Right ventricle myocardium inferior (tissue), 1 donor: ENCODE data around the gene OR10R2. TPM values are rescaled to one million over a fixed set of nuclear protein-coding genes. Genes with fewer than 3 reads are reported as not detected.

Experiments
- ATAC-seq: fragments of 200-7000 bp; cut with Tn5 transposase; one replicate; pipeline ENCODE4 v1.9.1; 2020; ENCODE audit warnings: mild to moderate bottlenecking, moderate library complexity
- DNase-seq: peaks from one replicate; pipeline ENCODE4 v3.0.0; 2021; ENCODE audit errors: missing footprints
- intact Hi-C: fragments of 100-400 bp; cut with DNase I; formaldehyde crosslinking; loops from one replicate; pipeline ENCODE4 v1.11.0; 2022
- total RNA-seq: library from RNA; stranded (reverse); fragmentation: NEBNext Ultra II Directional; extraction: Animal tissue kit (Norgen Biotek cat#: 25700); gene quantifications from one replicate; pipeline ENCODE4 v1.2.1, GENCODE V29; 2021
- donor health status: DM: no; HTN: yes; CAD: no; lungs with severe emphysema.

Gene OR10R2
- total RNA-seq, 1 donor from 2014 or later, result not detected

GRCh38 chr1:158520955-158521665 lies 49.1 kb downstream of the OR10R2 start:
- DNase-seq, result no peak
- intact Hi-C loops, result loop anchor here (10.0 kb wide), 1 partner anchor 556 kb away; no protein-coding TSS in a partner anchor
- no peak for ATAC-seq

- intact Hi-C loops, result loop anchor here (10.0 kb wide), 1 partner anchor 557 kb away; no protein-coding TSS in a partner anchor
Observed at GRCh38 chr1:158521666-158522058, 49.6 kb downstream of the OR10R2 start.

GRCh38 chr1:158527190-158527815 lies 55.3 kb downstream of the OR10R2 start:
- ATAC-seq (no peak), DNase-seq (no peak)
- intact Hi-C loops, result loop anchor here (2.0 to 10.0 kb wide), 2 partner anchors 323 to 563 kb away; no protein-coding TSS in a partner anchor

More at GRCh38 chr1:158521666-158522058, 49.6 kb downstream of the OR10R2 start:
- DNase-seq (no peak), ATAC-seq (no peak)

Other genes with a start within 250 kb of the OR10R2 start
- not detected for gene CD1A, start 217.8 kb upstream of the OR10R2 start, total RNA-seq
- gene CD1C, start 182.3 kb upstream of the OR10R2 start, total RNA-seq, result 0.57 TPM
- not detected for gene CD1B, start 140.7 kb upstream of the OR10R2 start, total RNA-seq
- not detected for gene CD1E, start 118.3 kb upstream of the OR10R2 start, total RNA-seq
- not detected for gene OR10T2, start 72.8 kb upstream of the OR10R2 start, total RNA-seq
- gene OR10K2, start 46.0 kb upstream of the OR10R2 start, total RNA-seq, result not detected
- not detected for gene OR10K1, start 10.4 kb upstream of the OR10R2 start, total RNA-seq
- gene OR6Y1, start 82.2 kb downstream of the OR10R2 start, total RNA-seq, result not detected
- gene OR6P1, start 98.4 kb downstream of the OR10R2 start, total RNA-seq, result not detected
- gene OR10X1, start 107.7 kb downstream of the OR10R2 start, total RNA-seq, result not detected
- gene OR10Z1, start 133.0 kb downstream of the OR10R2 start, total RNA-seq, result not detected
- gene SPTA1, start 214.5 kb downstream of the OR10R2 start, total RNA-seq, result 0.08 TPM
- gene OR6K2, start 228.4 kb downstream of the OR10R2 start, total RNA-seq, result not detected
- gene OR6K3, start 248.5 kb downstream of the OR10R2 start, total RNA-seq, result not detected